Spleen (tissue), 11 donors: ENCODE data around the gene TIGAR. TPM values are rescaled to one million over a fixed set of nuclear protein-coding genes. Genes with fewer than 3 reads are reported as not detected.

Experiments used
- DNase-seq: peaks from one replicate; pipeline ENCODE4 v3.0.0-alpha.2; 2020
- H3K27ac ChIP-seq, 8 donors: fragments of 200-600 bp; sonication (generic) in 7 of 8; 1 replicate in 4 of 8; 2 replicates in 4 of 8; pipeline versions ENCODE4 v1.5.0 to v1.8.0; 2016 to 2021; ENCODE audit warnings: inconsistent platforms in 4 of 8, mild to moderate bottlenecking in 4 of 8, moderate library complexity in 1 of 8
- H3K27me3 ChIP-seq, 7 donors: fragments of 200-600 bp; sonication (generic) in 6 of 7; replicated peaks in 1 of 7; 1 replicate in 4 of 7; 2 replicates in 3 of 7; pipeline versions ENCODE4 v1.5.0 to v1.8.0; 2016 to 2021; ENCODE audit warnings: inconsistent platforms in 3 of 7, mild to moderate bottlenecking in 1 of 7
- H3K36me3 ChIP-seq, 6 donors: fragments of 200-600 bp; sonication (generic) in 5 of 6; 1 replicate in 4 of 6; 2 replicates in 2 of 6; pipeline versions ENCODE4 v1.5.0 to v1.8.0; 2016 to 2021; ENCODE audit warnings: inconsistent platforms in 2 of 6
- H3K4me1 ChIP-seq, 6 donors: fragments of 200-600 bp; sonication (generic) in 5 of 6; 1 replicate in 3 of 6; 2 replicates in 3 of 6; pipeline versions ENCODE4 v1.5.0 to v1.8.0; 2016 to 2021; ENCODE audit warnings: inconsistent platforms in 3 of 6
- H3K4me3 ChIP-seq, 8 donors: fragments of 200-600 bp; sonication (generic) in 7 of 8; 1 replicate in 4 of 8; 2 replicates in 4 of 8; pipeline versions ENCODE4 v1.5.0 to v1.8.0; 2016 to 2021; ENCODE audit warnings: inconsistent platforms in 4 of 8, mild to moderate bottlenecking in 4 of 8, moderate library complexity in 2 of 8
- H3K9me3 ChIP-seq, 8 donors: fragments of 200-600 bp; sonication (generic) in 7 of 8; 1 replicate in 4 of 8; 2 replicates in 4 of 8; pipeline versions ENCODE4 v1.5.0 to v1.8.0; 2016 to 2021; ENCODE audit warnings: inconsistent platforms in 4 of 8
- CTCF ChIP-seq, 11 experiments: fragments of 200-600 bp in 7 of 11; fragments of 450-650 bp in 4 of 11; sonication (generic) in 4 of 11; IDR thresholded peaks in 8 of 11; conservative IDR thresholded peaks in 3 of 11; 1 replicate in 7 of 11; 2 replicates in 4 of 11; pipeline versions ENCODE4 v1.4.0 to v1.8.0; 2016 to 2021; ENCODE audit warnings: antibody characterized with exemption in 11 of 11, inconsistent platforms in 4 of 11, mild to moderate bottlenecking in 1 of 11
- POLR2A ChIP-seq, 3 donors: fragments of 450-650 bp; IDR thresholded peaks; one replicate each; pipeline ENCODE4 v1.5.1; 2017; ENCODE audit warnings: antibody characterized with exemption in 3 of 3, mild to moderate bottlenecking in 1 of 3
- POLR2AphosphoS5 ChIP-seq, 3 donors: sonication (generic); formaldehyde crosslinking; IDR thresholded peaks; one replicate each; pipeline ENCODE4 v1.5.1; 2017; ENCODE audit warnings: antibody characterized with exemption in 3 of 3
- WGBS, 5 donors: extraction: QIAGEN DNeasy Blood & Tissue Kit in 3 of 5; methylation state at CpG; one replicate each; pipeline versions ENCODE4 v1.1.5 to v1.1.7; 2013 to 2018; 5-methylcytosine and 5-hydroxymethylcytosine counted together
- intact Hi-C: fragments of 100-400 bp; cut with DNase I; formaldehyde crosslinking; loops from one replicate; pipeline ENCODE4 v1.15.0; 2023; ENCODE audit warnings: low total_unique reads
- polyA plus RNA-seq, 3 donors: library from polyadenylated mRNA; stranded (reverse); fragments of 200-250 nt; gene quantifications; one replicate each; pipeline ENCODE4 v1.2.1, GENCODE V29; 2013
- total RNA-seq, 7 donors: library from RNA; depleted of rRNA in 3 of 7; stranded (reverse); fragments of >200 nt in 3 of 7; fragmentation: NEBNext Ultra II Directional in 4 of 7; extraction: Animal tissue kit (Norgen Biotek cat#: 25700) in 4 of 7; gene quantifications; one replicate each; pipeline versions ENCODE4 v1.1.0 to v1.2.1, GENCODE V29; 2016 to 2021
- donor health status: healthy with polysubstance abuse.
- donor health status: DM: no; HTN: no; CAD: no; lungs with moderate emphysema.
- donor health status: DM: no; HTN: no; CAD: no.
- donor health status: Bipolar disorder and iron deficiency.
- donor health status: healthy.
- donor health status: DM: no; HTN: no; CAD: no.
- donor health status: DM: yes; HTN: yes; CAD: no.

Gene TIGAR
- total and polyA plus RNA-seq, 10 donors = 4.5 to 16.7 (median 11.5) TPM

- peak overlapping the region in 1 of 8 donors; percentile 13 for H3K27ac ChIP-seq
Observed at GRCh38 chr12:4327293-4327692, 6.3 kb downstream of the TIGAR start.

GRCh38 chr12:4330203-4330602, 9.2 kb downstream of the TIGAR start:
- TF ChIP-seq CTCF (IDR thresholded peaks at IDR 0.05 in 8 of 11, conservative IDR thresholded peaks at IDR 0.05 in 3 of 11) (no peak), POLR2AphosphoS5 (IDR thresholded peaks at IDR 0.05) (no peak), POLR2A (IDR thresholded peaks at IDR 0.05) (no peak)
- Histone ChIP-seq H3K9me3 (no peaks in the 10 kb centered on the region), H3K4me1 (peaks cover 0 to 27% (median 0%) of the 10 kb centered on the region in 6 donors), H3K4me3 (no peak overlapping the region), H3K27me3 (no peaks in the 10 kb centered on the region), H3K36me3 (peaks cover 0 to 63% (median 8%) of the 10 kb centered on the region in 6 donors), H3K27ac (no peak overlapping the region)
- 94 to 98% (median 97%) methylated on average over 3 of the region's 3 CpGs for WGBS, 5 donors
- no peak for DNase-seq
- intact Hi-C loops = no loop called here

More at GRCh38 chr12:4327293-4327692, 6.3 kb downstream of the TIGAR start:
- WGBS, 5 donors = 93 to 100% (median 96%) methylated on average over 2 of the region's 2 CpGs
- Histone ChIP-seq H3K4me3 (no peak overlapping the region), H3K27me3 (no peaks in the 10 kb centered on the region), H3K36me3 (peaks cover 0 to 47% (median 3%) of the 10 kb centered on the region in 6 donors), H3K4me1 (peaks cover 7 to 50% (median 18%) of the 10 kb centered on the region in 6 donors), H3K9me3 (no peaks in the 10 kb centered on the region)
- TF ChIP-seq POLR2A (IDR thresholded peaks at IDR 0.05) (no peak), POLR2AphosphoS5 (IDR thresholded peaks at IDR 0.05) (no peak), CTCF (IDR thresholded peaks at IDR 0.05 in 8 of 11, conservative IDR thresholded peaks at IDR 0.05 in 3 of 11) (no peak)
- intact Hi-C loops = no loop called here
- no peak for DNase-seq

- intact Hi-C loops = no loop called here
- H3K36me3 ChIP-seq = peaks cover 0 to 66% (median 13%) of the 10 kb centered on the region in 6 donors
- no peaks in the 10 kb centered on the region for H3K9me3 ChIP-seq
- peaks cover 0 to 19% (median 0%) of the 10 kb centered on the region in 6 donors for H3K4me1 ChIP-seq
- TF ChIP-seq CTCF (IDR thresholded peaks at IDR 0.05 in 8 of 11, conservative IDR thresholded peaks at IDR 0.05 in 3 of 11) (no peak), POLR2A (IDR thresholded peaks at IDR 0.05) (no peak), POLR2AphosphoS5 (IDR thresholded peaks at IDR 0.05) (no peak)
- H3K27me3 ChIP-seq = no peaks in the 10 kb centered on the region
- H3K4me3 ChIP-seq = no peak overlapping the region
- no peak for DNase-seq
- 87 to 96% (median 93%) methylated on average over 1 of the region's 1 CpG for WGBS, 5 donors
- H3K27ac ChIP-seq = no peak overlapping the region
Observed at GRCh38 chr12:4331221-4331620, 10.2 kb downstream of the TIGAR start.

- no peak for TF ChIP-seq POLR2A (IDR thresholded peaks at IDR 0.05)
- no peak for TF ChIP-seq POLR2AphosphoS5 (IDR thresholded peaks at IDR 0.05)
- TF ChIP-seq CTCF (IDR thresholded peaks at IDR 0.05 in 8 of 11, conservative IDR thresholded peaks at IDR 0.05 in 3 of 11) = no peak
- 74 to 85% (median 78%) methylated on average over 4 of the region's 4 CpGs for WGBS, 5 donors
- no peak overlapping the region for H3K27ac ChIP-seq
- DNase-seq = no peak
- H3K36me3 ChIP-seq = peaks cover 0 to 72% (median 16%) of the 10 kb centered on the region in 6 donors
- no peaks in the 10 kb centered on the region for H3K9me3 ChIP-seq
- no peaks in the 10 kb centered on the region for H3K27me3 ChIP-seq
- H3K4me3 ChIP-seq = no peak overlapping the region
- peaks cover 0 to 19% (median 0%) of the 10 kb centered on the region in 6 donors for H3K4me1 ChIP-seq
- intact Hi-C loops = no loop called here
Observed at GRCh38 chr12:4331842-4332241, 10.8 kb downstream of the TIGAR start.
